ENCODE measurements around the gene TUBB4B.

- TF ChIP-seq CTCF (IDR thresholded peaks at IDR 0.05) (no peak), POLR2A (IDR thresholded peaks at IDR 0.05) (no peak)
Measured at GRCh38 chr9:137275588-137276472, 34.7 kb downstream of the TUBB4B start.
